GM19324 (cell line): Measurements from ENCODE around the gene TLR10.
A peak's percentile ranks its signal among the peaks of the same experiment; 100 is the strongest.

ENCODE experiments used
- ATAC-seq: cut with Tn5 transposase; IDR thresholded peaks from one replicate; pipeline ENCODE4 v1.9.1; 2021; ENCODE audit warnings: mild to moderate bottlenecking, moderate library complexity; ENCODE audit not compliant: unreplicated experiment, low FRiP score

Gene TLR10

DNA sequence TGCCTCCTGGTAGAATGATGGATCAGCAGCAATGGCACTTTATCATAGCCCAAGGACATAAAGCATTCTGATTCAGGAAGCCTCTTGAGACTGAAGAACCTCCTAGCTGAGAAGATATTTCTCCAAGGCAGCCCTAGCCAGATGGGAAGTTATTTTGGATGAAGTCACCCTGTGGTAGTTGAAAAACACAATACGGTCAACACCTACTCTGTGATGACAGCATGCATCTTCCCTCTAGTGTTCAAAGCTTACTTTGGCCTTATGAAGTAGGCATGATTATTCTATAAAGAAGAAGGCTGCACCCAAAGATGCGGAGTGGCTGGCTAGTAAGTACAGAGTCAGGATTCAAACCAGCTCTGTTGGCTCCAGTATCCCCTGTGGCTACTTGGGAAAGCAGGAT lies 47.9 kb downstream of the TLR10 start:
- ATAC-seq, result no peak

DNA sequence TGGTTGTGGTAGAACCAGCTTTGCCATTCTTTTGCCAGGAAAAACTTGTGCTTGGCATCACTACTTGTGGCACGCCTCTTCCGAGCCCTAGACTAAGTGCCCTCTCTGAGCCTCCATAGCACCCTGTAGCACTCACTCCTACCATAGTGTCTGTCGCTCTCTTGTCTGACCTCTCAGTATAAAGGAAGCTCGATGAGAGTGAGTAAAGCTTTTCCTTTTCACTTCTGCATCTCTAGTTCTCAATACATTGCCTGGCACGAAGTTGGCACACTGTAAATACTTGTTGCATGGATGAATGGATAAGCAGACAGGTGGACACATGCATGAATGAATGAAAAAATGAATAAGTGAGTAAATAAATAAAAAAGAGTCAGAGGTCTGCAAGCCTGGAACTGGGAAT lies 48.3 kb downstream of the TLR10 start:
- no peak for ATAC-seq

DNA sequence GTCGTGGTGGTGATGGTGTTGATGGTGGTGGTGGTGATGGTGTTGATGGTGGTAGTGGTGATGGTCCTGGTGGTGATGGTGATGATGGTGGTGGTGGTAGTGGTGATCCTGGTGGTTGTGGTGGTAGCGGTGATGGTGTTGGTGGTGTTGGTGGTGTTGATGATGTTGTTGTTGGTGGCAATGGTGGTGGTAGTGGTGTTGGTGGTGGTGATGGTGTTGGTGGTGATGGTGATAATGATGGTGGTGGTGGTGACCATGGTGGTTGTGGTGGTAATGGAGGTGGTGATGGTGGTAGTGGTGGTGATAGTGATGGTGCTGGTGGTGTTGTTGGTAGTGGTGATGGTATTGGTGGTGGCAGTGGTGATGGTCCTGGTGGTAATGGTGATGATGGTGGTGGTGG lies 49.1 kb downstream of the TLR10 start:
- no peak for ATAC-seq

DNA sequence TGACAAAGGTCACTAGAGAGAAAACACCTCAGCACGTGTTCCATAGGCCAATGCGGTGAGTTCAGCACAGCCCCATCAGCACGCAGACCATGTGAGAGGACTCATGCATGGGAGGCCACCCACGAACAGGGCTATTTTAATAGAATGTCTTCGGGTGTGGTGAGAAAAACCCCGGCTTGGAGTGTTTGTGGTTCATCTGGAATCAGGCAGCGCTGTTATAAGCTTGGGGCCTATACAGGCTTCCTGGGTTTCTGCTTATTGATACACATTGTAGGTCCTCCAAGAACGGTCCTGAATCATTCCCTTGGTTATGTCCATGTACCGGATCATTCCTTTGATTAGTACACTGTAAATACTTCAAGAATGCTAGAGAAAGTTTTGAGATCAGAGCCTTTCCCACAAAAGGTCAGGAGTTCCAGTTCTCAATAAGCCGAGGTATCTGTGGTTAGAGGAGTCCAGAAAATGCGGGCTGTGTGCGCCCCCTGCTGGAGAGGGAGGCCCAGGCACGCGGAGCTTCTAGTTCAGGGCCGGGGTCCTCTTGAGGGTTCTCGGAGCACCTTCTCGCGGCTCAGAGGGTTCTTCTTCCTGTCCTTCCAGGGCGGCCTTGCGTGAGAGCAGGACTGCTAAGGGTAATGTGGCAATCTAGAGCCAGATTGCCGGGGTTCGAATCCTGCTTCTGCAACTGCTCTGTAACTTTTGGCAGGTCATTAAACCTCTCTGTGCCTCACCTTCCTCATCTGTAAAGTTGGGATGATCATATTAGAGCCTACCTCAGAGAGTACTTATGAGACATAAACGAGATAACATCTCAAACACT lies 51.8 kb downstream of the TLR10 start:
- peak; percentile 54 for ATAC-seq

DNA sequence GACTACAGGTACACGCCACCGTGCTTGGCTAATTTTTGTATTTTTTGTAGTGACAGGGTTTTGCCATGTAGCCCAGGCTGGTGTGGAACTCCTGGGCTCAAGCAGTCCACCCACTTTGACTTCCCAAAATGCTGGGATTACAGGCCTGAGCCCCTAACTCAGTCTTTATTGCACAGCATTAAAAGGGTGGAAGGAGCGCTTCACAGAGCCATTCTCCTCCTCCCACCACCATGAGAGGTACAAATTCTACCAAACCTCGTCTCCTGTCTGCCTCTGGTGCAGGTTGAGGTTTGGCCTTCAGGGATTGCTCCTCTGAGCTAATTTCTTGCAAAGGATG lies 52.3 kb downstream of the TLR10 start:
- no peak for ATAC-seq

DNA sequence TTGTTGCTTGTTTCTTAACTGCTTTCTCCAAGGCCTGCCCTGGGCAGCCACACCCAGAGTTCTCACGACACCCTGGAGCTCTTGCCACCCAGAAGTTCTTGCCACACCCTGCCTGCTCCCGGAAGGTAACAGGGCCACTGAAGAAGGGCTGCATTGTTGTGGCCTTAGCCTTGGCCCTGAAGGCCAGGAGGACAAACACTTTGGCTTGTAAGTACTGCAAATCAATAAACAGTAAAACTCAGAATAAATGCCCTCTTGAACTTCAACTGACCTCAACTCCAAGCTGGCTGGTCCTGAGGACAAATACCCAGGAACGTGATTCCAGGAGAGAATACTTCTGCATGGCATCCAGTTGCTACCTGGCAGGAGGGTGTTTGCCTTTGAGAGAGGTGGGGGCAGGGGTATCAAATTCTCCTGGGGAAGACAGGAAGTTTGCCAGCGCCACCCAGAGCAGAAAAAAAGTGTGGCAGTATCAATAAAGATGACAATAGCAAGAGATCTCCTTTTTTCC lies 54.1 kb downstream of the TLR10 start:
- no peak for ATAC-seq

DNA sequence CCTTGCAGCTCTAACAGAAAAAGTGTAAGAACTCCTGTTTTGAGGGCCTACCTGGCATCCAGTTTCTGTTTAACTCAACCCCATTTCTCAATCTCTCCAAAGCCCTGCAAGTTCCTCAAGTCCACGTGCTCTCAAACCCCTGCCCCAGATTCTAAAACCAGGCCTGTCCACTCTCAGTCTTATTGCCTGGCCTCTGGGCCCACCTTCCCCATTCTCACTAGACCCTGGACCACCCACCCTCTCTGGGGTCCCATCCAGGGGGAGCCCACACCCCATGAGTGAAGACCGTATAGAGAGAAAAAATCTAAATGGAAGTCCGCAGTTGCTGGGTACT lies 58.3 kb downstream of the TLR10 start:
- ATAC-seq, result no peak

DNA sequence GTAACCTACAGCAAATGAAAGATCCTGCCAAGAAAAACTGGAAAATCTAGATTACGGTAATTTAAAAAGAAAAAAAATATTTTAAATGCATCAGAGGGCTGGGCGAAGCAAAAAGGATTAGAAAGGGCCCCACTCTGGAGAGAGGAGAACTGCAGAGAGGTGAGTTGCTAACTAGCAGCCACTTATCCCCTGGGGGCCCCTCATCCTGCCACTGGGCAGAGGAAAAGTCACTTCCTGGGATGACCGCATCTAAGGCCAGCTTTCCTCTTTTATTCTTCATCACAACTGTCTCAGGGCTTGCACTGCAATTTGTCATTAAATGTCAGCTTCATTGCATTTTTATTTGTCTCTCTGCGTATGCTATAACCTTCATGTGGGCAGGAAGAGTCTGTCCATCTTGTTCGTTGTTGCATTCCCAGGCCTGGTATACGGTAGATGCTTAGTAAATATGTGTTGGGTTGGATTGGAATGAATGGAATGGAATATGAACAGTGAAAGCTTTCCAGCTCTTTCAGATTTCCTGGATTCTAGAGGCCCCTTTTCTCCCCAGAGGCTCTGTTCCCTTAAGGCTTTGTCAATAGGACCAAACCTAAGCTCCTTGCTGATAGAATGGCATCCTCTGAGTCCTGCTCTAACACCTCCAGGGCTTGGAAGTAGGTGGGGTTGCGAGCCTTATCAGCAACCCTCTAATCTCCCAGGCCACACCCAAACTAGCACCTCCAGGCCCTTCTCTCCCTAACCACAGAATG lies 58.9 kb downstream of the TLR10 start:
- no peak for ATAC-seq

DNA sequence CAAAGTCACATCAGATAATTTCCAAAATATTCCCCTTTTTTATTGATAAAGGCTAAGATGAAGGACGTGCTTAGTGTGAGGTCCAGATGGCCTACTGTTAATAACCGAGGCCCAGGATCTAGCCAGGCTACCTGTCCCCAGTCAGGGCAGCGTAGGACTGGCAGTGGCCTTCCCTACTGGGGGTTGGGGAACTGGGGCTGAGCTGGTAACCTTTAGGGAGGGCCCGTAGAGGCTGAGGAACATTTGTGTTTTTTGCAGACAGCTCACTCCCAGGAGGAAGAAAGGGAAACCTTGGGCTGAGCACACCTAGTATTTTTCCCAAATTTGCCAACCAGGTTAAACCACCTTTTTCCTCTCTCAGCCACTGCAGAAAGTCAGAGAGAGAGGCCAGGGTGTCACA lies 59.7 kb downstream of the TLR10 start:
- no peak for ATAC-seq
